IPS-20b (cell line): ENCODE results near the gene DIAPH3.

ENCODE experiments used
- H3K27ac ChIP-seq: one replicate; pipeline ENCODE4 v1.5.1; 2013; ENCODE audit warnings: low read length
- H3K27me3 ChIP-seq: 2 replicates; pipeline ENCODE4 v1.6.1; 2013; ENCODE audit warnings: mild to moderate bottlenecking, low read length, inconsistent platforms; ENCODE audit not compliant: insufficient read depth
- H3K36me3 ChIP-seq: 2 replicates; pipeline ENCODE4 v1.6.1; 2013; ENCODE audit warnings: low read depth, mild to moderate bottlenecking, inconsistent platforms, low read length, moderate library complexity; ENCODE audit not compliant: insufficient read depth
- H3K4me1 ChIP-seq: 2 replicates; pipeline ENCODE4 v1.6.1; 2013; ENCODE audit warnings: mild to moderate bottlenecking, control low read depth, inconsistent platforms, low read length, moderate library complexity; ENCODE audit not compliant: insufficient read depth
- H3K4me3 ChIP-seq: 2 replicates; pipeline ENCODE4 v1.5.1; 2013; ENCODE audit warnings: mild to moderate bottlenecking, low read length, inconsistent platforms
- H3K9ac ChIP-seq: 2 replicates; pipeline ENCODE4 v1.6.1; 2013; ENCODE audit warnings: low read depth, mild to moderate bottlenecking, inconsistent platforms, low read length, moderate library complexity
- H3K9me3 ChIP-seq: 2 replicates; pipeline ENCODE4 v1.6.1; 2013; ENCODE audit warnings: mild to moderate bottlenecking, low read depth, low read length, inconsistent platforms; ENCODE audit not compliant: insufficient read depth

DIAPH3 gene

DNA sequence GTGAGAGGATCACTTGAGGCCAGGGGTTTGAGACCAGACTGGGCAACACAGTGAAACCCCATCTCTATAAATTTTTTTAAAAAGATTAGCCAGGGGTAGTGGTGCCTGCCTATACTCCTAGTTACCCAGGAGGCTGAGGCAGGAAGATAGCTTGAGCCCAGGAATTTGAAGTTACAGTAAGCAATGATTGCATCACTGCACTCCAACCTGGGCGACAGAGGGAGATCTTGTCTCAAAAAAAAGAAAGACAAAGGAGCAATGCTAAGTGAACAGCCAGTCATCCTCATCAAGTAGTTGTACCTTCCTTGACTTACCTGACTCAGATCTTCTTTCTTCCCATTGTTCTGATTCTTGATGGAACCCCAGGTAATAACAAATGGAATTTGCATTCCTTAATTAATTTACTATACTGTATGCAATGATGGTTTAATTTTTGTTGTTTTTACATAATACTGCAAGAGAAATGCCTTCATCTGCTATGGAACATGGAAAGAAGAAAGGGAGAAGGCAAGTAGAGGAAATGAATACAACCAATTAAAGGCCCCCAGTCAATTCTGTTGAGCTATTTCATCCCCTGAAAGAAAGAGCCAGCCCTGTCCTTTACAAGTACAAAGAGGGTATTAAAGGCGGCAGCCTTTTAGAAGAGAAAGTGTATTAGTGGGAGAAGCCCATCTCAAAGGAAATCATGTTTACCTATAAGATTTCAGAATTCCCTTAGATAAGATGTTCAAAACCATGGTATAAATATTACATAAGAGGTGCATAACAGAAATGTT, 316.7 kb downstream of the DIAPH3 start:
- H3K27ac ChIP-seq: no peak overlapping the region
- no peak overlapping the region for H3K9ac ChIP-seq
- H3K4me3 ChIP-seq: no peak overlapping the region
- no peaks in the 10 kb centered on the region for H3K27me3 ChIP-seq
- no peaks in the 10 kb centered on the region for H3K36me3 ChIP-seq
- H3K4me1 ChIP-seq: no peaks in the 10 kb centered on the region
- H3K9me3 ChIP-seq: no peaks in the 10 kb centered on the region

GRCh38 chr13:59843040-59843439, 320.7 kb downstream of the DIAPH3 start:
- H3K9ac ChIP-seq: no peak overlapping the region
- no peak overlapping the region for H3K27ac ChIP-seq
- no peaks in the 10 kb centered on the region for H3K27me3 ChIP-seq
- no peaks in the 10 kb centered on the region for H3K36me3 ChIP-seq
- no peak overlapping the region for H3K4me3 ChIP-seq
- no peaks in the 10 kb centered on the region for H3K4me1 ChIP-seq
- no peaks in the 10 kb centered on the region for H3K9me3 ChIP-seq

DNA sequence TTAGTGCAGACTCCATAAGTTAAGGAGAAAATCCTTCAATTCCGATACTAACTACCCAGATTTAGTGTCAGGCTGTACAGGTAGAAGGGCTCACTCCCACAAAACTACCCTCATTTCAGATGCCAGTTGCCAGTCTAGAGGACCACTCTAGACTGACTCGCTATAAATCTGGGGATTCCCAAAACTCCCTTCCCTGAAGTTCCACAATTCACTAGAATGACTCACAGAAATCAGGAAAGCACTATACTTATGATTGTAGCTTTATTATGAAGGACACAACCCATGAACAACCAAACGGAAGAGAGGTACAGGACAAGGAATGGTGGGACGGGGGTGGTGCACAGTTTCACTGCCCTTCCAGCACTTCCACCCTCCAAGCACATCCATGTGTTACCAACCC, 321.2 kb downstream of the DIAPH3 start:
- no peak overlapping the region for H3K27ac ChIP-seq
- H3K27me3 ChIP-seq: no peaks in the 10 kb centered on the region
- H3K36me3 ChIP-seq: no peaks in the 10 kb centered on the region
- no peak overlapping the region for H3K4me3 ChIP-seq
- no peaks in the 10 kb centered on the region for H3K9me3 ChIP-seq
- no peaks in the 10 kb centered on the region for H3K4me1 ChIP-seq
- H3K9ac ChIP-seq: no peak overlapping the region

- Histone ChIP-seq H3K27ac (no peak overlapping the region), H3K27me3 (no peaks in the 10 kb centered on the region), H3K36me3 (no peaks in the 10 kb centered on the region)
Observed at GRCh38 chr13:59839186-59839585, 324.5 kb downstream of the DIAPH3 start.

DNA sequence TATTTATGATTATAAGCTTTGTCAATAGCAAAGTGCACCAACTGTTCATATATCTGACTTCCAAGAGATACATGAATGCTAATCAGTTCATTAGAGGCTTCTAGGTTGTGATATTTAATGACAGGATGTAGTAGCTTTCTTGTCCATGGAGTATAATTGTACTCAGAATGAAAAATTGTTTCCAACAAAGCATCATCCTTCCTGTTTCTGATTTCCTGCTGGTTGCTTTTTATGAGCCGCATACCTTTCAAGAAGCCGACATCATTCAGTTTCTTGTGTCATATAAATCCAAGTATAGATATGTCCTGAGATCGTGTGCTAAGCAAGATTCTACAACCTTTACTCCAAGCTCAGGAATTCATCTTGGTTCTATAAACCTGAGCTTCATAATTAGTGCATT, 326.6 kb downstream of the DIAPH3 start:
- Histone ChIP-seq H3K27me3 (no peaks in the 10 kb centered on the region), H3K4me3 (no peak overlapping the region), H3K27ac (no peak overlapping the region), H3K9me3 (no peaks in the 10 kb centered on the region), H3K36me3 (no peaks in the 10 kb centered on the region), H3K4me1 (peaks cover 11% of the 10 kb centered on the region), H3K9ac (no peak overlapping the region)

More at GRCh38 chr13:59839186-59839585, 324.5 kb downstream of the DIAPH3 start:
- Histone ChIP-seq H3K9ac (no peak overlapping the region), H3K9me3 (no peaks in the 10 kb centered on the region), H3K4me3 (no peak overlapping the region), H3K4me1 (peaks cover 9% of the 10 kb centered on the region)

DNA sequence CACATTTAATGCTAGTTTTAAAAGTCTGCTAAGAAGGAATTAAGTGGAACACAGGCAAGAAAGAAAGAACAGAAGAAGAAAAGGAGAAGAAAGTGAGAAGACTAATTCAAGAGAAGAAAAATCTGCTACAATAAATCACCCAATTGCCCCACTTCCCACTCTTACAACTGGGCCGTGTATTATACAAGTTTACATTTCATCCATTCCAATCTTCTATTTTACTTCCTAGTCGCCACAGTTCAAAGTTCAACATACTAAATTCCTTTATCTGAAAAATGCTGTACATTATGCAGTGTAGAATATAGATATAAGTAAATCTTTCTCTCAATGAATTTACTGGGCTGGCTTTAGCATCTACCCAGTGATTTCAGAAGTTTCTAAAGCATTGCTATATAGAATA, 328.2 kb downstream of the DIAPH3 start:
- H3K36me3 ChIP-seq: no peaks in the 10 kb centered on the region
- H3K27me3 ChIP-seq: no peaks in the 10 kb centered on the region
- peaks cover 11% of the 10 kb centered on the region for H3K4me1 ChIP-seq
- H3K9me3 ChIP-seq: no peaks in the 10 kb centered on the region
- H3K9ac ChIP-seq: no peak overlapping the region
- no peak overlapping the region for H3K4me3 ChIP-seq
- H3K27ac ChIP-seq: no peak overlapping the region

- Histone ChIP-seq H3K36me3 (no peaks in the 10 kb centered on the region), H3K27ac (no peak overlapping the region), H3K27me3 (no peaks in the 10 kb centered on the region), H3K4me1 (peaks cover 11% of the 10 kb centered on the region), H3K9ac (no peak overlapping the region), H3K4me3 (no peak overlapping the region), H3K9me3 (no peaks in the 10 kb centered on the region)
Observed at GRCh38 chr13:59834801-59835200, 328.9 kb downstream of the DIAPH3 start.

- Histone ChIP-seq H3K4me3 (no peak overlapping the region), H3K36me3 (no peaks in the 10 kb centered on the region), H3K27me3 (no peaks in the 10 kb centered on the region), H3K27ac (no peak overlapping the region), H3K4me1 (peaks cover 7% of the 10 kb centered on the region), H3K9ac (no peak overlapping the region), H3K9me3 (no peaks in the 10 kb centered on the region)
Observed at GRCh38 chr13:59829690-59830089, 334.0 kb downstream of the DIAPH3 start.

- H3K4me3 ChIP-seq: no peak overlapping the region
- H3K9ac ChIP-seq: no peak overlapping the region
- H3K4me1 ChIP-seq: no peaks in the 10 kb centered on the region
- no peaks in the 10 kb centered on the region for H3K36me3 ChIP-seq
- H3K9me3 ChIP-seq: no peaks in the 10 kb centered on the region
- H3K27me3 ChIP-seq: no peaks in the 10 kb centered on the region
- no peak overlapping the region for H3K27ac ChIP-seq
Observed at GRCh38 chr13:59823486-59823885, 340.2 kb downstream of the DIAPH3 start.

GRCh38 chr13:59809564-59809963, 354.2 kb downstream of the DIAPH3 start:
- peaks cover 15% of the 10 kb centered on the region; the same call in 1 of the 2 replicates for H3K4me1 ChIP-seq

GRCh38 chr13:59806801-59807200, 356.9 kb downstream of the DIAPH3 start:
- Histone ChIP-seq H3K4me1 (peaks cover 15% of the 10 kb centered on the region; the same call in 1 of the 2 replicates), H3K9ac (no peak overlapping the region), H3K4me3 (no peak overlapping the region), H3K9me3 (no peaks in the 10 kb centered on the region), H3K27me3 (no peaks in the 10 kb centered on the region), H3K27ac (no peak overlapping the region), H3K36me3 (no peaks in the 10 kb centered on the region)

More at GRCh38 chr13:59809564-59809963, 354.2 kb downstream of the DIAPH3 start:
- Histone ChIP-seq H3K9ac (no peak overlapping the region), H3K27me3 (no peaks in the 10 kb centered on the region), H3K9me3 (no peaks in the 10 kb centered on the region), H3K36me3 (no peaks in the 10 kb centered on the region), H3K27ac (no peak overlapping the region), H3K4me3 (no peak overlapping the region)

DNA sequence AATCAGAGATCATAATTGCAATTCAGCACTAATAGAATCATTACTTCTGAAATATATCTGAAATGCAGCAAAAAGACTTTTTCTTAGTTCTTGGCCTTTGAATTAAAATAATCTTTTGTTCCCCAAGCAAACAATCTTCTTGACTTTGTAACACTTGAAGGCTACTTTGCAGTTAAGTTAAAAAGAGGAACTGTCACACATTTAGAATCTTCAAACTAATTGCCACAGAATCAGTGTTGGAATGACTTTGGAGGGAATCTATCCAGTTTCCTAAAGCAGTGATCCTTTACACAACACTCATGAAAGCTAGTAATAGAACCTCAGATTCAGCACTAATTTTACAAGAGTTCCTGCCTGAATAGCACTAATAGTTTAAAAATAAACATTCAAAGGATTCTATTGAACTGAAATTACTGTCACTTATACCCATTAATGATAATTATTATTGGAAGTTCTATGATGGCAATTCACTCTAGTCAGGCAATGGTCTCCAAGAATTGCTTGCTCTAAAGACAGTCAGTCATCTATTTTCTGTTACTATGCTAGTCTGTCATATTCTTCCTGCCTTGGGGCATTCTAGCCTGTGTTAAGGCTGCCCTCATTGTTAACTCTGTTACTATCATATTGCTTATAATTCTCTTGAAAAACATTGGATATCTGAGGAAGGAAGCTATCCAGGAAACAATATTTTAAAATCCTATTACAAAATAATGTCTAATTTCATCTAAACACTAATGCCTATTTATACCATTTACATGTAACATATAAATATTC, 362.4 kb downstream of the DIAPH3 start:
- Histone ChIP-seq H3K4me1 (peaks cover 21% of the 10 kb centered on the region; the same call in 1 of the 2 replicates), H3K9me3 (no peaks in the 10 kb centered on the region), H3K27ac (no peak overlapping the region), H3K4me3 (no peak overlapping the region), H3K36me3 (no peaks in the 10 kb centered on the region), H3K9ac (no peak overlapping the region), H3K27me3 (no peaks in the 10 kb centered on the region)
